ENCODE measurements around the gene LARGE1. TPM values are rescaled to one million over a fixed set of nuclear protein-coding genes. Genes with fewer than 3 reads are reported as not detected.

LARGE1 gene
- total RNA-seq, 6 experiments from 2014 or later, result 12.2 to 28.3 (median 15.2) TPM

- Histone ChIP-seq H3K9me3 (no peaks in the 10 kb centered on the region), H3K4me3 (no peak overlapping the region), H3K27me3 (no peaks in the 10 kb centered on the region), H3K4me1 (no peaks in the 10 kb centered on the region), H3K36me3 (no peaks in the 10 kb centered on the region), H3K27ac (no peak overlapping the region)
- no peak for TF ChIP-seq CTCF (IDR thresholded peaks at IDR 0.05)
- TF ChIP-seq POLR2A (IDR thresholded peaks at IDR 0.05), result no peak
- intact Hi-C loops (cut with DNase I), result no loop called here
- WGBS (ENCODE audit: insufficient coverage, low coverage, low lambda C conversion rate, missing lambda C conversion rate), result 74% methylated on average over 9 of the region's 9 CpGs
- no peak for ATAC-seq
- DNase-seq, result no peak
Measured at GRCh38 chr22:33260498-33260897, 659.8 kb downstream of the LARGE1 start.

- H3K36me3 ChIP-seq, result no peaks in the 10 kb centered on the region
- peak; percentile 43 to 88 (median 70) for ATAC-seq
- WGBS (ENCODE audit: insufficient coverage, low coverage, low lambda C conversion rate, missing lambda C conversion rate), result 6% methylated on average over 4 of the region's 4 CpGs
- H3K4me3 ChIP-seq, result no peak overlapping the region
- H3K27me3 ChIP-seq, result no peaks in the 10 kb centered on the region
- H3K27ac ChIP-seq, result no peak overlapping the region
- H3K4me1 ChIP-seq, result no peaks in the 10 kb centered on the region
- DNase-seq, result peak in 1 of 3 donors; percentile 38
- intact Hi-C loops (cut with DNase I), result no loop called here
- TF ChIP-seq CTCF (IDR thresholded peaks at IDR 0.05), result no peak
- TF ChIP-seq POLR2A (IDR thresholded peaks at IDR 0.05), result no peak
- H3K9me3 ChIP-seq, result no peaks in the 10 kb centered on the region
Measured at GRCh38 chr22:33255791-33256190, 664.5 kb downstream of the LARGE1 start.

- Histone ChIP-seq H3K4me3 (no peak overlapping the region), H3K27me3 (no peaks in the 10 kb centered on the region), H3K9me3 (no peaks in the 10 kb centered on the region), H3K36me3 (no peaks in the 10 kb centered on the region), H3K27ac (no peak overlapping the region), H3K4me1 (no peaks in the 10 kb centered on the region)
- intact Hi-C loops (cut with DNase I), result no loop called here
- TF ChIP-seq POLR2A (IDR thresholded peaks at IDR 0.05) (no peak), CTCF (IDR thresholded peaks at IDR 0.05) (no peak)
- DNase-seq (no peak), ATAC-seq (no peak)
- 40% methylated on average over 2 of the region's 2 CpGs for WGBS (ENCODE audit: insufficient coverage, low coverage, low lambda C conversion rate, missing lambda C conversion rate)
Measured at GRCh38 chr22:33248948-33249347, 671.3 kb downstream of the LARGE1 start.

- intact Hi-C loops (cut with DNase I), result no loop called here
- no peak overlapping the region for H3K27ac ChIP-seq
- no peaks in the 10 kb centered on the region for H3K4me1 ChIP-seq
- no peak overlapping the region for H3K4me3 ChIP-seq
- no peaks in the 10 kb centered on the region for H3K36me3 ChIP-seq
- no peaks in the 10 kb centered on the region for H3K9me3 ChIP-seq
- no peak for ATAC-seq
- DNase-seq, result no peak
- no peak for TF ChIP-seq CTCF (IDR thresholded peaks at IDR 0.05)
- no peak for TF ChIP-seq POLR2A (IDR thresholded peaks at IDR 0.05)
- WGBS (ENCODE audit: insufficient coverage, low coverage, low lambda C conversion rate, missing lambda C conversion rate), result 51% methylated on average over 2 of the region's 2 CpGs
- no peaks in the 10 kb centered on the region for H3K27me3 ChIP-seq
Measured at GRCh38 chr22:33247758-33248157, 672.5 kb downstream of the LARGE1 start.

GRCh38 chr22:33242078-33242477 lies 678.2 kb downstream of the LARGE1 start:
- H3K27ac ChIP-seq, result no peak overlapping the region
- H3K4me1 ChIP-seq, result no peaks in the 10 kb centered on the region
- no peaks in the 10 kb centered on the region for H3K9me3 ChIP-seq
- TF ChIP-seq CTCF (IDR thresholded peaks at IDR 0.05) (no peak), POLR2A (IDR thresholded peaks at IDR 0.05) (no peak)
- H3K36me3 ChIP-seq, result no peaks in the 10 kb centered on the region
- no peaks in the 10 kb centered on the region for H3K27me3 ChIP-seq
- intact Hi-C loops (cut with DNase I), result no loop called here
- no peak for DNase-seq
- ATAC-seq, result no peak
- no peak overlapping the region for H3K4me3 ChIP-seq
